CD4-positive, alpha-beta T cell treated with Interleukin-6 for 4 hours (primary cell): ENCODE data around the gene ABHD14A.

ENCODE experiments used
- DNase-seq: peaks from one replicate; pipeline ENCODE4 v3.0.0-alpha.2; 2020; ENCODE audit warnings: mixed read lengths

The ABHD14A gene

DNA sequence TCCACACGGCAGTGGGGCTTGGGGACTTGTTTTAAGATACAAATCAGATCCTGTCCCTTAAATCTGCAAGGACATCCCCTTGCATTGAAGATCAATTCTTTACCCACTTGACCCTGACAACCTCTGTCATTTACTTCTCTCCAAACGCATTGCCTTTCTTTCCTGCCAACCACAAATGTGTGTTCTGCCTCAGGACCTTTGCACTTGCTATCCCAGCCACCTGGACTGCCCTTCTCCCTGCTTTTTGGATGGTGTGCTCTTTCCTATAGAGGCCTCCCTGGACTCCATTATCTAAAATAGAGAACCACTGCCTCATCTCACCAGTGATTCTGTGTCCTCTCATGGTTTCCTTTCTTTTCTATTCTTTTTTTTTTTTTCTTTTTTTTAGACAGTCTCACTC is 22.3 kb downstream of the ABHD14A start:
- no peak for DNase-seq

DNA sequence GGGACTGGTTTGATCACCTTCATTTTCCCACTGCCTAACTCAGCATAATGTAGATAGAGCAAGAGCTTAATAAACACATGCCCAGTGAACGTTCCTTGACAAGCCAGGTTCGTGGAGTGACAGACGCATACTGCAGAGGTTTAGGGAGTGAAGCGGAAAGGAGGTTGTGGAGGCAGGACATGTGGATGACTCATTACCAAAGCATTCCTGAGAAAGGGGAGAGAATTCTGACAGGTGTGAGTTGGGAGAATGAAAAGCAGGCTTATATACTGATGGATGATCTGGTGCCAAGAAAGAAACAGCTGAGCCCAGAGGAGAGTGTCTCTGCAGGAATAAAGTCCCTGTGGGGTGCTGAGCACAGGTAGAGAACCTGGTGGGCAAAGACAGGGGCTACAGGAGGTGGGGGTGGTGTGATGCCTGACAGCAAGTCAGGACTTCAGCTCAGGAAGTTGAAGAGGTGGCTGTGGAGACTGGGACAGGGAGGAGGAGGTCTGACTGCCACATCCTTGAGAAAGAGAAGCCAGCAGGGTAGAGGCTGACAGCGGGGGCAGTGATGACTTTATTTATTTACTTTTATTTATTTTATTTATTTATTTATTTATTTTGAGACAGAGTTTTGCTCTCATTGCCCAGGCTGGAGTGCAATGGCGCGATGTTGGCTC is 23.2 kb downstream of the ABHD14A start:
- DNase-seq: no peak

DNA sequence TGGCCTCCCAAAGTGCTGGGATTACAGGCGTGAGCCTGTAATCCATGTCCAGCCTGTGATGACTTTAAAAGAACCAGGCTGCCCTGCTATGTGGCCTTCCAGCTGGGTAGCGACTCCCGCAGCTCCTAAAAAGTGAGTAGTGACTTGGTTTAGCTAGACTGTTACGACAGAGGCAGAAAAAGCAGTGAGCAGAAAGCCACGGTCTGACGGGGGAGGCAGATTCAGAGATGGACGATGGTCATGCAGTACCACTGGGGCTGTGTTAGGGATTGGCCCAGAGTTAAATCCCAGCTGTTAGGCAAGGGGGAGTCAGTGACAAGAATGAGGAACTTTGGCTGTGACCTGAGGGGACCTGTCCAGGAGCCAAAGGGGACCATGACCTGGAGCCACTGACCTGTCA is 23.9 kb downstream of the ABHD14A start:
- DNase-seq: no peak

DNA sequence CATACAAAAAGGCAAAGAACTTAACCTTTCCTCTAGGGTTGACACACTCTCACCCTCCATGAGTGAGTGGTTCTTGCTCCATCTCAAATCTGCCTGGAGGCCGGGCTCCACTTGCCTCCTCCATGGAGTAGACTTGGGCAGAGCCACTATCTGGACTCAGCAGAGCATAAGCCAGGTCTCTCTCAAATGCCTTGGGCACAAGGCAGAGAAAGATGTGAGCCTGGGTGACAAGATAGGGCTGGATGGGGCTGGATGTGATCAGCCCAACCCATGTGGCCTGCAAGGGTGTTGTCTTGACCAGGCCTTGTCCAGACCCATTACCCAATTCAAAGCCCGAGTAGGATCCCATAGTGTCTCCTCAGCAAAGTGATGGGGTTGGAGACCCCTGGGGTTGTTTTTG is 25.0 kb downstream of the ABHD14A start:
- no peak for DNase-seq

DNA sequence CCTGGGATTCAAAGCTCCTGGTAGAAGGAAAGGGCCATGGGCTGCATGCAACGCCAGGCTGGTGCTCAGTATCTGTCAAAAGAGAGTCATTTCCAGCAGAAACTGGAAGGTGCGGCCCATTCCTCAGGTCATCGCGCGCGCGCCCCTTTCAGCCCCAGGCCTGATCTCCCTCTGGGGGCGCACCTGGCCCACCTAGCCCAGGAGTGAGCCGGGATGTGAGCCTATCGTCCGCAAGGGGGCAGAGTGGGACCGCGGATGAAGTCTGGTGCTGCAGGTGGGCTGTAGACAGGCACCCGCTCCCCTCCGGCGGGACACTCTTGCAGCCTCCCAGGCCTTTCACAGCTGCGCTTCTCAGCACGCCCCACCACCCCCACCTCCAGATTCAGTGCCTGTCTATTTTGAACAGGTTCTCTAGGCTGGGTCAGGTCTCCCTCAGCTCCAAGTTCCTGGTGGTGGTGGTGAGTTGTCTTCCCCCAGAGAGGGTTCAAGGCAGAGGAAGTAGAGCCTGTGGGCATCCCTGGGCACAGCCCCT is 26.6 kb downstream of the ABHD14A start:
- peak; percentile 88 for DNase-seq

DNA sequence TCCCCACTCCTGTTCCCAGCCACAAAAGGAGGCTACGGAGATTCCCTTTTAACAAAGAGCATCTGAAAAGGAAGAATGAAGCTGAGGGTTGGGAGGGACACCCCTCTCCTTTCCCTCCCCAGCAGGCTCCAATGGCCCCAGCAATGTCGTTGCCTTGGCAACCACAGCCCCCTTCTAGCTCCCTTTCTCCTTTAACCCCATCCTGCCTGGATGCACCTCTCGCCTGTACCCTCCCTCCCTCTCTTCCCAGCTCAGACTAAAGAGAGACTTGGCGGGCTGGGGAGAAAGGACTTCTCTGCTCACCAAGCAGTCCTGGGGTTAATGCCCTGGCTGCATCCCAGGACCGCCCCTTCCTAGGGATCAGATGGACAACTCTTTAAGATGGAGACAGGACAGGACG is 27.9 kb downstream of the ABHD14A start:
- no peak for DNase-seq

DNA sequence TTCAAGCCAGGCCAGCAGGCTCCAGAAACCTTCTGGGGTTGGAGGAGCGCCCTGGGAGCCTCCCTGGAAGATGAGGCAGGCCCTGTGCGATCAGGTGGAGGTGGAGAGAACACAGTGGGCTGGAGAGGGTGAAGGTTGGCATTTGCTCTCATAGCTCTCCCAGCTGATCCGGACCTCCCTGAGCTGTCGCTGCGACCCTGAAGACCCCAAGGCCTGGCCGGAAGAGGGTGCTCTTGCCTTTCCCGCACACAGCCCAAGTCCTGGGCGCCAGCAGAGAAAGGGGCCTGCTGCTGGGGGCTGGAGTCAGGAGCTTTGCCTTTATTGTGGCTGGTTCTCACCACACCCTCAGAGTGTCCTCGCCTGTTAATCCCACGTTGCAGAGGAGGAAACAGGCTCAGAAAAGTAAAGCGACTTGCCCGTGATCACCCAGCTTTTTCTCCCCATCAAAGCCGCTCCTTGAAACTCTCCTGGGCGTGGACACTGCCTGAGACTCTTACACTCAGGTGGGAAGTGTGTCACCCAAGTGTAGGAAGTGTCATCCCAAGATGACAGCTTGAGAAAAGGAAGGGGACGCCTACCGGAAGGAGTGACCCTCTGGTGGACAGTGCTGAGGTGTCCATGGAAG is 29.4 kb downstream of the ABHD14A start:
- no peak for DNase-seq

DNA sequence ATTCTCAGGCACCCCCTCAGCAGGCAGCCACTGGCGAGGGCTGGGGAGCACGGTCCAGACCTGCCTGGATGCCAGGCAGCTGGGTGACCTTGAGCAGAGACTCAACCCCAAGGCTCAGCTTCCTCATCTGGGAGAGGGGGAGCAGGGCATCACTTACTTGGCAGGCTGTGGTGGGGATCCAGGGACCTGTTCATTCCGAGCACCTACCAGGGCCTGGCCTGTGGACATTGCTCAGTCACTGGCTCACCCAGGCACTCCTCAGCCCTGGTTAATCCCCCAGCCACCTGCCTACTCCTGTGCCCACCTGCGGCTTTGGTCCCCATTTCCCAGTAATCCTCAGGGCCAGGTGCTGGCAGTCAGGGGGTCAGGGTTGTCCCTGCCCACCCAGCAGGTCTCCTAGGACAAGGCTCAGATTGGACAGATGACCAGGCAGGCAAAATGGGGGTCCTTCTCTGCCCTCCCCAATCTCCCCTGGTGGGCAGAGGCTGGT is 30.1 kb downstream of the ABHD14A start:
- DNase-seq: no peak

DNA sequence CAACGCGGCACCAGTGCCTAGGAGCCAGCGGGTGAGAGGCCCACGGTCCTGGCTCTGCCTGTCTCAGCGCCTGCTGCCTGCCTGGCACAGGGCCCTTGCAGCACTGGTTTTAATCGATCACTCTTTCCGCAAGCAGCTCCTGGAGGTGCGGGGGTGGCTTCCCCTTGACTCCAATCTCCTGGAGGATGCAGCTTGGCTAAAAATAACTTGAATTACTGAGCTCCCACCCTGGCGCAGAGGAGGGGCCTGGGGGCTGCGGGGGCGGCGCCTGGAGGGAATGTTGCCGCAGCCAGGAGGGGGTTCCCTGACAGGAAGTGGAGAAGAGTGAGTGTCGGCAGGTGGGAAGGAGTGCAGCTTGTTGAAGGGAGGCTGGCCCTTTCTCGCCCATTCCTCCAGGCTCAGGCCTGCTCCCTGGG is 30.7 kb downstream of the ABHD14A start:
- no peak for DNase-seq

DNA sequence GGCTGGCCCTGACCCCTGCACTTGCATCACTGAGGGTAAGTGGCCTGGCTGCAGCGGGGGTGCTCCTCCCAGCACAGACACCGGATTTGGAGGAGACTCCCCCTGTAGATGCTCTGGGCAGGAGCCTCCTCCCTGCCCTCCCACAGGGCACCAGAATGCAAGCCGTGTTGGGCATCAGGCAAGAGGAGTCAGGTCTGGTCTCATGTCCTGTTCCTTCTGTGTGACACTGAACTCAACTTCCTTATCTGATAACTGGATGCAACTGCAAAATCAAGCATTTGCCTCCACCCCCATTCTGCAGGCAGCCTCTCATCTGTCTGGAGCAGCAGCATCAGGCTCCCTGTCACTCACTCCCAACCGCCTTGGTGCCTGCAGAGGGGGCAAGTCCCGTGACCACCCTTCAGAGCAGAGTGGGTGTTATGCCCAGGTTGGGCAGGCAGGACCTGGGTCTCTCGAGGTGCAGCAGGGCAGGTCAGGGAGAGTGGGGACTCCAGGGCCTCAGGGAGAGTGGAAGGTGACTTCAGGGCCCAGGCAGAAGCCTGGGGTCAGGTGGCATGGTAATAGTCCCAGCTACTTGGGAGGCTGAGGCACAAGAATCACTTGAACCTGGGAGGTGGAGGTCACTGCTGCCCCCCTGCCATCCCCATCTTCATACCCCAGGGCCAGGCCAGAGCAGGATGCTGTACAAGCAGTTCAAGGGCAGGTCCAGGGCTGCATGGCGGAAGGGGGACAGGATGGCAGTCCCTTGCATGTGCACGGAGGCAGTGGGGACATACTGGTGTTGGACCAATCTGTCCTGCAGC is 31.4 kb downstream of the ABHD14A start:
- DNase-seq: no peak

DNA sequence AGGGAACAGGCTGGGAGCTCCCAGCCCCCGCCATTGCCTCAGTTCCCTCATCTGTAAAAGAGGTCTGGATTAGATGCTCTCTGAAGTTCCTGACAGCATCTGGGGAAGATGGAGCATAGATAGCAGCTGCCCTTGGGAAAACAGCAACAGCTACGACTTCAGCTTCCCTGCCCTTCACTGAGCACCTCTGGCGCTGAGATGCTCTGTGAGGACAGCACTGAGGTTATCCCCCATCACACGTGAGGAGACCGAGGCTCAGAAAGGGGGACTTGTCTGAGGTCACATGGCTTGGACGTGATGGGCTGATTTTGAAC is 31.9 kb downstream of the ABHD14A start:
- DNase-seq: no peak

DNA sequence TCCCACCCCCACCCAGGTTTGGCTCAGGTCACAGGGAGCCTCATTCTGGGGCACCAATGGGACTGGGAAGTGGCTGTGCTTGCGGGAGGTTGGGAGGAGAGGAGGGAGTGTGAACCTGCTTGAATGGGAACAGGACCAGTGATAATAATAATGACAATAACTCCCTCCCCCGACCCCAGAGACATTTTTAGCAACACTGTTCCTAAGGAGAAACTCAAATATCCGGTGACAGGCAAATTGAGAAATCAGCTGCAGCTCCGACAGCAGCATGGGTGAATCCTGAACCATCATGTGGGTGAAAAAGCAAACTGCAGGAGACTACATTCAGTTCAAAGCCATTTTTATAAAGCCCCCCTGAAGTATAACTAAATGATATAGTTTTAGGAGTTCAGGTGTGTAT is 32.4 kb downstream of the ABHD14A start:
- DNase-seq: no peak

DNA sequence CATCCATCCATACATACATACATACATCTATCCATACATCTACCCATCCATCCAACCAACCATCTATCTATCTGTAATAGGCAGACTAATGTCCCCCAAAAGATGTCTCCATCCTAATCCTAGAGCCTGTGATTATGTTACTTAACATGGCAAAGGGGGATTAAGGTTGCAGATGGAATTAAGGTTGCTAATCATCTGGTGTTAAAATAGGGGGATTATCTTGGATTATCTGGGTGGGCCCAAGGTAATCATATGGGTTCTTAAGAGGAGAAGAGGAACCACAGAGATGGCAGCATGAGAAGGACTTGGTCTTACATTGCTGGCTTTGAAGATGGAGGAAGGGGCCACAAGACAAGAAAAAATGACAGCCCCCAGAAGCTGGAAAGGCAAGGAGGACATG is 35.6 kb downstream of the ABHD14A start:
- no peak for DNase-seq

DNA sequence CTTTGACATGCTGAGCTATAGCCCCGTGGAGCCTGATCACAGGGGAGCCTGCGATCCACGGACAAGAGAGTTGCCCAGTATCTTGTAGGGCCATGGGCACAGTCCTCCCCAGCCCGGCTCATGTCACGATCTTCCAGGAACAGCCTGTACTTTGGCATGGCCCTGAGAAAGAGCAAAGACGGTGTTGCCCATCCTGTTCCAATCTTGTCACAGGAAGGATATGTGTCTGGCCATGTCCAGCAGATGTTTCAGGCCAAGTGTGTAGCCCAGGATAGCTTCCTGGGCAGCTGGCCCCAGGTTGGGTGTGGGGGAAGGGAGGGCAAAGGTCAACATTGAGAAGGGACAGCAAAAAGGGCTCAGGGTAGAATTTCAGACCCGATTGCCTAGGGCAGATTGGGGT is 37.8 kb downstream of the ABHD14A start:
- DNase-seq: no peak

DNA sequence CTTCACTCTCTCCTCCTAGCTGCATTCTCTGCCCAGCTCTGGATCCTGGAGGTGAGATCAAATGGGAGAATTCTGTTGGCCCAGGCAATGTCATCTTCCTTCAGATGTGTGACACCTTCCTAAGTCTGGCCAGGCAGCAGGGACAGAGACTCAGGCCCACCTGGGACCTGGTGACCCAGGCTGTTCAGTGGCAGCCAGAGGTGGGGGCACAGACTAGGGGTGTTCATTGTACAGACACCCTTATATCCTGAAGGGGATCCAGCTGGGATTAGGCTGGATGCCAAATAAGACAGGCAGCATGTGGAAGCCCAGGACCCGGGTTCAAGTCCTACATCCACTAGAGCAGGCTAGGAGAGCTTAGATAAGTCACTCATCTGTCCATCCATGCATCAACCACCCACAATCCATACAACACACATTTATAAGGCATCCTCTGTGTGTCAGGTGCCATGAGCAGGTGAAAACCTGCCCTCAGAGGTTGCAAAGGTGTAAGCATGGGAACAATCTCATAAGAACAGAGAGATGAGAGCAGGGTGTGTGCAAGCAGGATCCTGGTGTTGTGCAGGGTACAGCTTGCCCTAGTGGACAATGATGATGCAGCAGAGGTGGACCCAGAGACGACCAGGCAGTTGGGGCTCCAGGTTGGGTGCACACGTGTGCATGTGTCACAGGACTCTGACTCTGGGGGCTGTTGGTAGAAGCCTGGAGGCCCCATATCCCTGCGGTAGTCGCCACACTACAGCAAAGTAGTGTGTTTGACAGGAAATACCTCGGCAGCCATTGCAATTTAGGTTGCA is 39.1 kb downstream of the ABHD14A start:
- no peak for DNase-seq

DNA sequence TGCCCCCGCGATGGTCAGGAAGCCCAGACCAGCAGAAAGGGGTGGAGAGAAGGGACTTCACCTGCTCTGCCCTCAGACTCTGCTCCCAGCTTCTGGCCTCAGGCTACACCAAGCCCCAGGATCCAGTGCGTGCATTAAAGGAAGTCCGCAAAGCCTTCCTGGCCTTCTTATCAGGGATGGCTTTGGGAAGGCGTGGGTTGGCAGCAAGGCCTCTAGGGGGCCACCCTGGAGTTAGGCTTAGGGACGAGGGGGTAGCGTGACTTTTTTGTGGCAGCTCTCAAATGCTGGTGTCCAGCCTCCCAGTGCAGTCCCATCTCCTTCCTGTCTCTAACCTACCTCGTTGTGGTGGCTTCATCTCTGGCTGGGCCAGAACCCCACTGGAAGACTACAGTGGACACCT is 39.7 kb downstream of the ABHD14A start:
- no peak for DNase-seq

DNA sequence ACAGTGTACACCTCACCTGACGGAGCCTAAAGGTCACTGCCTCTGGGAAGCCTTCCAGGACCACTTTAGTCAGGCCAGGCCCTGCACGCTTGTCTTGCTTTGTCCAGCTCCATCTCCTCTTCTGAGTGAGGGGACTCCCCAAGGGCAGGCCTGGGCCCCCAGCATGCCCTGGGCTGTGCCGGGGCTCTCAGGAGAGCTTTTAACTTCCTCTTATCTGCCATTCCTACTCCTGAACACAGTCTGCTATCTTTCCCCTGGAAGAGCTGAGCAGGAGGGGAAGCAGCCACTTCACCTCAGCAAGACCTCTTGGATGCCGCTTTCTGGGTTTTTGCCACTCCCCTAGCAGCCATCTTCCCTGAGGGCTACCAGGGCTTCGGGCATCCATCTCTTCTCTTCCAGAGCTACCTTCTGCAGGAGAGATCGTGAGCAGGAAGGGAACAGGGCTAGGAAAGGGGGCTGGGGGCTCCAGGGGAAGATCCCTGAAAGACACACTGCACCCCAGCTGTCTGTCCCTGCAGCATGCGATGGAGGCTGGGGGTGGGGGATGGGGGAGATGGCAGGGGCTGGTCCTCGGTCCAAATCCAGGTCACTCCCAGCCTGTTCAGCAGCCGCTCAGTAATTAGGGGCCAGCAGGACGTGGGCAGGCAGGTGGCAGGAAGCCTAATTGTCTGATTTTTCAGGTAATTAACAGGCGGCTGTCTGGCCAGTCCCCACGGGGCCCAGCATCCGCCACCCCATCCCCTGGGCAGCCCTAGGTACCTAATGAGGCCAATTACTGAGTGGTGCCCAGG is 40.8 kb downstream of the ABHD14A start:
- no peak for DNase-seq

DNA sequence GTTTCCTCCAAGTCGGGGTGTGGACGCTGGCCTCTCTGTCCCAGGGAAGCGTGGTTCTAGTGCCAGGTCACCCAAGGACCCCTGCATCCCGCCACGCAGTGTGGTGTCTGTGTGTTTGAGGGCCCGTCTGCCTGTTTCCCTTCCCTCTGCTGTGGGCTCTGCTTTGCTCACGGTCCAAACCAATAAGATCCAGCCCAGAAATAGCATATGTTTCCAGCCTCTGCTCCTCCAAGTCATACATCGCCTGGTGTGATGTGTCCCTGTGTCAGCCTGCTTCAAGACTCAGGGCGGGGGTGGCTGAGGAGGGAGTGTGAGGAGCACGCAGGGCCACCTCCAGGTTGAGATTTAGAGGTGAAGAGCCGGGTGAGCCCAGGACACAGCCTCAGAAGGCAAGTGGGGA is 42.7 kb downstream of the ABHD14A start:
- no peak for DNase-seq

DNA sequence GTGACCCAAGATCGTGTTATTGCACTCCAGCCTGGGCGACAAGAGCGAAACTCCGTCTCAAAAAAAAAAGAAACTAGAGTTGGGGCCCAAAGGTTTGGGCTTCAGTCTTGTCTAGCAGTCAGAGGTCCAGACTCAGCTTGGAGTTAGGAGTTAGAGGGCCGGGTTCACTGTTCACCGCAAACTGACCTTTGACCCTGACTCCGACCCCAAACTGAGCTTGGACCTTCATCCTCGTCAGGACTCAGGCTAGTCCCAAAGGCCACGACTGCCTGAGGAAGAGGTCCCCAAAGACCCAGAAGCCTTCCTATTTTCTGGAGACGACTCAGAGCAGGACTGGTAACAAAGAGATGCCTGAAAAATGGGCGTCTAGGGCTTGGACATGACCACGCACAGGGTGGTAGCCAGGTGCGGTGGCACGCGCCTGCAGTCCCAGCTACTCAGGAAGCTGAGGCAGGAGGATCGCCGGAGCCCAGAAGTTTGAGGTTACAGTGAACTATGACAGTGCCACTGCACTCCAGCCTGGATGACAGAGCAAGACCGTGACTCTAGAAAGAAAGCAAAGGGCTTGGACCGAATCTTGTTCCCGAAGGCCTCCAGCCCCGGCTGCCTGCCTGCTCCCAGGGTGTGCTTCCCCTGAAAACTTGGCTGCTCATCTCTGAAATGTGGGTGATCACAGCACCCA is 43.6 kb downstream of the ABHD14A start:
- no peak for DNase-seq

DNA sequence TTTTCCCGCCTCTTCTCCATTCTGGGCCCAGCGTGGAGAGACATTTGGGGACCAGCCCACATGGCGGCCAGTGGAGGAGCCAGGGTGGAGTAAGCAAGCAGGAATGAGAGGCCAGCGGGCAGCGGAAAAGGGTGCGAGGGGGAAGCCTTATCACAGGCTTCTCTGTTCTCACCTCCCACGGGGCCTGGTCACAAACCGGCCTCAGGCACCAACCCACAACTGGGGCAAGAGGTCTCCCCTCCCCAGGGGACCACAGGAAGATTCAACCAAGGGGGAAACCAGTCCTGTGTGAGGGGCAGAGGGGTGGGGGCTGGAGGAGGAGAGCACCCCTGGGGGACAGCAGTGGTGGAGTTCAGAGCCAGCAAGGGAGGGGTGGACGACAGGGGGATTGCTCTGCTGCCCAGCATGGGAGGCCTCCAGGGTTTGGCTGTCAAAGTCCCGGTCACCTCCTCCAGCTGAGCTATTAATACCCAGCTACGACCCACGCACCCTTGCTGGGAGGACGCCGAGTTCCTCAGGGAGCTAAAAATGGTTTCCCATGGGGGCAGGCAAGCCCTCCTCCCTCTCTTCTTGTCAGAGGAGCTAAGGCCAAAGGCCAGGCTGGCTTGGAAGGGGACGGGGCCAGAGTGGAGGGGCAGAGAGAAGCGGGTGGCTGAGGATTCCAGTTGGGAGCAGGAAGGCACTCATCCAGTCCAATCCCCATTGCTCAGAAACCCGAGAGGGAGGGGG is 44.7 kb downstream of the ABHD14A start:
- DNase-seq: no peak

DNA sequence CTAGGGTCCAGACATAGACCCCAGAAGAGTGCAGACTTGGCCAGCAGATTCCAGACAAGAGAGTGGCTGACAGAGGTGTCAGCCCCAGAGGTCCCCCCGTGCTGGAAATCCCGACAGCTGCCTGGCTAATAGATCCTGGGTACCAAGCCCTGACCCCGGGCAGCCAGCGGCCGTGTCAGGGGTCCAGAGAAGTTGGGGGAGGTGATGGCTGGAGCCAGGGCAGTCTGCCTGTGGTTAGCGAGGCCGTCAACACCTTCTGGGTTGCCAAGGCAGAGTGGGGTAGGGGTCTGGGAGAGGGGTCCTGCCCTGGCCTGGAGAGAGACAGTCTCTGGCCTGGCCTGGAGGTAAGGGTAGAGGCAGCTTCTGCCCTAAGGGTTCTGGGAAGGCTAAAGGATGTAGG is 45.9 kb downstream of the ABHD14A start:
- DNase-seq: no peak
